KMS-11 (cell line): ENCODE results near the gene PRPF6.

Experiments
- H2AFZ ChIP-seq: fragments of 200-600 bp; sonication (generic); 2 replicates; pipeline ENCODE4 v1.6.1; 2016; ENCODE audit warnings: antibody characterized with exemption, mixed run types, low read depth
- H3K27ac ChIP-seq: fragments of 200-600 bp; sonication (generic); 2 replicates; pipeline ENCODE4 v1.6.1; 2016; ENCODE audit warnings: mild to moderate bottlenecking, mixed run types
- H3K27me3 ChIP-seq: fragments of 200-600 bp; sonication (generic); 2 replicates; pipeline ENCODE4 v1.6.1; 2017; ENCODE audit warnings: mild to moderate bottlenecking, low read depth, mixed run types, moderate library complexity; ENCODE audit not compliant: insufficient read depth
- H3K36me3 ChIP-seq: fragments of 200-600 bp; sonication (generic); 2 replicates; pipeline ENCODE4 v1.6.1; 2017; ENCODE audit warnings: mild to moderate bottlenecking, mixed run types; ENCODE audit not compliant: insufficient read depth
- H3K4me1 ChIP-seq: fragments of 200-600 bp; sonication (generic); 2 replicates; pipeline ENCODE4 v1.6.1; 2016; ENCODE audit warnings: mild to moderate bottlenecking, low read depth, mixed run types; ENCODE audit not compliant: poor library complexity, severe bottlenecking
- H3K4me2 ChIP-seq: fragments of 200-600 bp; sonication (generic); 2 replicates; pipeline ENCODE4 v1.7.0; 2016; ENCODE audit warnings: mild to moderate bottlenecking, mixed run types
- H3K4me3 ChIP-seq: fragments of 200-600 bp; sonication (generic); IDR thresholded peaks from 2 replicates; pipeline ENCODE4 v1.6.1; 2017; ENCODE audit warnings: low read depth, low read length, mixed read lengths; ENCODE audit not compliant: insufficient read depth
- H3K79me2 ChIP-seq: fragments of 200-600 bp; sonication (generic); 2 replicates; pipeline ENCODE4 v1.6.1; 2016; ENCODE audit warnings: low read depth, mixed run types; ENCODE audit not compliant: insufficient read depth
- H3K9ac ChIP-seq: fragments of 200-600 bp; sonication (generic); 2 replicates; pipeline ENCODE4 v1.6.1; 2016; ENCODE audit warnings: mild to moderate bottlenecking, mixed run types
- H4K20me1 ChIP-seq: fragments of 200-600 bp; sonication (generic); 2 replicates; pipeline ENCODE4 v1.6.1; 2016; ENCODE audit warnings: mild to moderate bottlenecking, mixed run types; ENCODE audit not compliant: insufficient read depth
- TF ChIP-seq, protein P1 (sequence below): fragments of 200-600 bp; sonication (generic); conservative IDR thresholded peaks from 2 replicates; pipeline ENCODE4 v1.6.1; 2017; ENCODE audit warnings: low read depth, mild to moderate bottlenecking, antibody characterized with exemption, low read length, moderate library complexity, mixed read lengths

Gene PRPF6

DNA sequence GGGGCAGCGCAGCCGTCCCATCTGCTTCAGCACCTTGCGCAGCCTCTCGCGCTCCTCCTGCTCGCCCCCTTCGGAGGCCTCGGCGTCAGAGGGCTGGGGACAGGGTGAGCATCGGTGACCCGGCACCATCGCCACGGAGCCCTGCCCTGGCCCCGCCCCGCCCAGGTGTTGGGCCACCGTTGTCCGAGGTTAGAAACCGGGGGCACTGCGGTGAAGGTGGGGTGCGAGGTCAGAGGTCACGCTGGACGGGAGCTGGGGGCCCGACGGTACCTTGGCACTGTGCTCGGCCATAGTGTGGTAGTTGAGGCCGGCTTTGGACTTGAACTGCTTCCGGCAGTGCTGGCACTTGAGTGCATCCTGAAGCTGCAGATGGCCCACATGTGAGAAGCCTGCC, 17.6 kb upstream of the PRPF6 start:
- no peak overlapping the region for H2AFZ ChIP-seq
- H4K20me1 ChIP-seq, result no peaks in the 10 kb centered on the region
- no peaks in the 10 kb centered on the region; the same call in 1 of the 2 replicates for H3K36me3 ChIP-seq
- TF ChIP-seq, protein P1, sequence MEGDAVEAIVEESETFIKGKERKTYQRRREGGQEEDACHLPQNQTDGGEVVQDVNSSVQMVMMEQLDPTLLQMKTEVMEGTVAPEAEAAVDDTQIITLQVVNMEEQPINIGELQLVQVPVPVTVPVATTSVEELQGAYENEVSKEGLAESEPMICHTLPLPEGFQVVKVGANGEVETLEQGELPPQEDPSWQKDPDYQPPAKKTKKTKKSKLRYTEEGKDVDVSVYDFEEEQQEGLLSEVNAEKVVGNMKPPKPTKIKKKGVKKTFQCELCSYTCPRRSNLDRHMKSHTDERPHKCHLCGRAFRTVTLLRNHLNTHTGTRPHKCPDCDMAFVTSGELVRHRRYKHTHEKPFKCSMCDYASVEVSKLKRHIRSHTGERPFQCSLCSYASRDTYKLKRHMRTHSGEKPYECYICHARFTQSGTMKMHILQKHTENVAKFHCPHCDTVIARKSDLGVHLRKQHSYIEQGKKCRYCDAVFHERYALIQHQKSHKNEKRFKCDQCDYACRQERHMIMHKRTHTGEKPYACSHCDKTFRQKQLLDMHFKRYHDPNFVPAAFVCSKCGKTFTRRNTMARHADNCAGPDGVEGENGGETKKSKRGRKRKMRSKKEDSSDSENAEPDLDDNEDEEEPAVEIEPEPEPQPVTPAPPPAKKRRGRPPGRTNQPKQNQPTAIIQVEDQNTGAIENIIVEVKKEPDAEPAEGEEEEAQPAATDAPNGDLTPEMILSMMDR, result no peak
- peaks cover 6% of the 10 kb centered on the region; the same call in 1 of the 2 replicates for H3K79me2 ChIP-seq
- no peak overlapping the region for H3K9ac ChIP-seq
- H3K27ac ChIP-seq, result no peak overlapping the region
- H3K27me3 ChIP-seq, result no peaks in the 10 kb centered on the region
- H3K4me2 ChIP-seq, result no peak overlapping the region
- H3K4me1 ChIP-seq, result peaks cover 10% of the 10 kb centered on the region
- no peak overlapping the region for H3K4me3 ChIP-seq

DNA sequence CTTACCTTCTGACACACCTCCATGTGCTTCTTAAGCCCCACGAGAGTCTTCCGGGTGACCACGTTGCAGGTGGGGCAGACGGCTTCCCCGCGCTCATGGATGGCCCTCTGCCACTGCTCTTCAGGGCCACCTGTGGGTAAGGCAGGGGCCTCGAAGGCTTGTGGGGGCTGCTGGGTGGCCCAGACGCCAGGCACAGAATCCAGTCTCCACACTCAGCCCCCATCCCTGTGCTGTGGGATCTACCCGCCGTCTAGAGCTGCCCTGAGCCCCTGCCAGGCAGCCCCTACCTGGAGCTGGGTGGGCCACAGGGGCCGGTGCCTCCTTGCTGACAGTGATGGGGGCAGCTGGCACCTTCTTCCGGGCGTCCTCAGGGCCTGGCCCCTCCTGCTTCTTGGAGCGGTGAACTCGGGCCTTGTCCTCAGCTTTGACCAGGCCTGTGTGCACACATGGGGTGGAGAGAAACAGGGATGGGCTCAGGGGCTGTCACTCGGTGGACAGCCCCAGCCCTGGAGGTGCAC, 17.1 kb upstream of the PRPF6 start:
- TF ChIP-seq, protein P1, result no peak
- H2AFZ ChIP-seq, result no peak overlapping the region
- no peak overlapping the region for H3K4me2 ChIP-seq
- peaks cover 10% of the 10 kb centered on the region for H3K4me1 ChIP-seq
- H3K4me3 ChIP-seq, result no peak overlapping the region
- no peaks in the 10 kb centered on the region; the same call in 1 of the 2 replicates for H3K36me3 ChIP-seq
- H4K20me1 ChIP-seq, result no peaks in the 10 kb centered on the region
- no peak overlapping the region for H3K9ac ChIP-seq
- H3K27me3 ChIP-seq, result no peaks in the 10 kb centered on the region
- peaks cover 11% of the 10 kb centered on the region for H3K79me2 ChIP-seq
- no peak overlapping the region for H3K27ac ChIP-seq

DNA sequence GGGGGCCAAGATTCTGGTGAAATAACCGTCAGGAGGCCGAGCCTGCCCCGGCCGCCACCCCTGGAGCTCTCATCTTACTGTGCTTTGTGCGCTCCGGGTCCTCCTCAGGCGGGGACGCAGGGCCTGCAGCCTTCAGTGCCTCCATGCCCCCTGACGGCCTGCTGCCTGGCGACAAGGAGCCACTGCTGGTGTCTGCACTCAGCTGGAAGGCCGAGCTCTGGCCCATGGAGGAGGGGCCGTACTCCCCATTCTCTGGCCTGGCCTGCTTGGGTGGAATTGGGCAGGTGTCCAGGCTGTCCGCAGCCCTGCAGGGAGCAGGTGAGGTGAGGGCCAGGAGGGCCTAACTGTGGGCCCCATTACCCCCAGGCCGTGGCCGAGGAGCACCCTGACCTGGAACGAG, 16.5 kb upstream of the PRPF6 start:
- Histone ChIP-seq H3K9ac (no peak overlapping the region), H3K36me3 (no peaks in the 10 kb centered on the region; the same call in 1 of the 2 replicates), H3K27me3 (no peaks in the 10 kb centered on the region), H3K4me1 (peaks cover 7% of the 10 kb centered on the region), H3K4me2 (no peak overlapping the region), H4K20me1 (no peaks in the 10 kb centered on the region), H3K4me3 (no peak overlapping the region), H3K79me2 (peaks cover 15% of the 10 kb centered on the region), H3K27ac (no peak overlapping the region), H2AFZ (no peak overlapping the region)
- TF ChIP-seq, protein P1, result no peak

DNA sequence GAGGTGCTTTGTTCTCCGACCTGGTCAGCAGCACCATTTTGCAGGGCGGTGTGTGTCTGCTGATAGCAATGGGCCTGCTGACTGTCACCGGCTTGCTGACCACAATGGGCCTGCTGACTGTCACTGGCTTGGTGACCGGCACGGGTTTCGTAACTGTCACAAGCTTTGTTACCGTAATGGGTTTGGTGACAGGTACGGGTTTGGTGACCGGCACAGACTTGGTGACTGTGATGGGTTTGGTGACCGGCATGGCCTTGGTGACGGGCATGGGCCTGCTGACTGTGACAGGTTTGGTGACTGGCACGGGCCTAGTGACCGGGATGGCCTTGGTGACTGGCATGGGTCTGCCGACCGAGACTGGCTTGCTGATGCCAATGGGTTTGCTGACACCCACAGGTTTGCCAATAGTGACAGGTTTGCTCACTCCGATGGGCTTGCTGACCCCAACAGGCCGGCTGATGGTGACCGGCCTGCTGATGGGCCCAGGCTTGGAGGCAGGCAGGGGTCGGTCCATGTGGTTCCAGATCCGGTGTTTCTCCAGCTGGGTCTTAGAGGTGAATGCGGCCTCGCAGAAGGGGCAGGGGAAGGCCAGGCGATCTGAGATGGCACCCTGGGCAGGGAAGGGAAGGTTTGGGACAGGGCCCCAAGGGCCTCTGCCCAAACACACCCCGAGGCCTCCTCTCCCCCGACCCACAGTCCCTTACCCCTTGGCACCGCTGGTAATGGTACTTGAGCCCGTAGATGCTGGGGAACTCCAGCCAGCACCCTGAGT, 14.6 kb upstream of the PRPF6 start:
- H2AFZ ChIP-seq, result no peak overlapping the region
- no peaks in the 10 kb centered on the region for H4K20me1 ChIP-seq
- H3K4me3 ChIP-seq, result no peak overlapping the region
- H3K27ac ChIP-seq, result no peak overlapping the region
- peaks cover 11% of the 10 kb centered on the region; the same call in 1 of the 2 replicates for H3K27me3 ChIP-seq
- H3K36me3 ChIP-seq, result no peaks in the 10 kb centered on the region; the same call in 1 of the 2 replicates
- TF ChIP-seq, protein P1, result no peak
- H3K9ac ChIP-seq, result no peak overlapping the region
- H3K4me2 ChIP-seq, result no peak overlapping the region
- H3K4me1 ChIP-seq, result peaks cover 13% of the 10 kb centered on the region
- peaks cover 15% of the 10 kb centered on the region for H3K79me2 ChIP-seq
